Measurements from ENCODE around the gene CCRL2.
"Not testable (repeated sequence)": the region's sequence is repeated elsewhere in the genome, so short reads cannot be mapped to it uniquely, and the experiment has no call there.

The CCRL2 gene

DNA sequence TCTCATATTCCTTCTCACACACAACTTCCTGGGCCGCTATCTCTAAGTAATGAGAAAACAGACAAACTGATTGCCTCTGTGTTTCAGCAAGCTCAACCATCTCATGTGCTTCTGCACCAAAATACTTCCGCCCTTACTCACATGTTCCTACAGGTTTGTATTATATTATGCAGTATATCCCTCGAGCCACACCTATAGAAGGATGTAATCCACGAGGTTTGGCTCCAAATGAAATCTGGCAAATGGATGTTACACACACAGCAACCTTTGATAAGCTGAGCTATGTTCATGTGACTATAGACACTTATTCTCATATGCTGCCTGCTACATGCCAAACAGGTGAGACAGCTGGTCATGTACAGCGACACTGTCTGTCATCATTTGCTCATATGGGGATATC, 22.6 kb downstream of the CCRL2 start:
- TF ChIP-seq, protein P1, sequence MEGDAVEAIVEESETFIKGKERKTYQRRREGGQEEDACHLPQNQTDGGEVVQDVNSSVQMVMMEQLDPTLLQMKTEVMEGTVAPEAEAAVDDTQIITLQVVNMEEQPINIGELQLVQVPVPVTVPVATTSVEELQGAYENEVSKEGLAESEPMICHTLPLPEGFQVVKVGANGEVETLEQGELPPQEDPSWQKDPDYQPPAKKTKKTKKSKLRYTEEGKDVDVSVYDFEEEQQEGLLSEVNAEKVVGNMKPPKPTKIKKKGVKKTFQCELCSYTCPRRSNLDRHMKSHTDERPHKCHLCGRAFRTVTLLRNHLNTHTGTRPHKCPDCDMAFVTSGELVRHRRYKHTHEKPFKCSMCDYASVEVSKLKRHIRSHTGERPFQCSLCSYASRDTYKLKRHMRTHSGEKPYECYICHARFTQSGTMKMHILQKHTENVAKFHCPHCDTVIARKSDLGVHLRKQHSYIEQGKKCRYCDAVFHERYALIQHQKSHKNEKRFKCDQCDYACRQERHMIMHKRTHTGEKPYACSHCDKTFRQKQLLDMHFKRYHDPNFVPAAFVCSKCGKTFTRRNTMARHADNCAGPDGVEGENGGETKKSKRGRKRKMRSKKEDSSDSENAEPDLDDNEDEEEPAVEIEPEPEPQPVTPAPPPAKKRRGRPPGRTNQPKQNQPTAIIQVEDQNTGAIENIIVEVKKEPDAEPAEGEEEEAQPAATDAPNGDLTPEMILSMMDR (conservative IDR thresholded peaks at IDR 0.05; ENCODE audit: low read depth, low read length) = no peak
- no peak for DNase-seq (ENCODE audit: low read depth)
- H3K4me3 ChIP-seq (ENCODE audit: low read depth, low read length) = no peak overlapping the region

DNA sequence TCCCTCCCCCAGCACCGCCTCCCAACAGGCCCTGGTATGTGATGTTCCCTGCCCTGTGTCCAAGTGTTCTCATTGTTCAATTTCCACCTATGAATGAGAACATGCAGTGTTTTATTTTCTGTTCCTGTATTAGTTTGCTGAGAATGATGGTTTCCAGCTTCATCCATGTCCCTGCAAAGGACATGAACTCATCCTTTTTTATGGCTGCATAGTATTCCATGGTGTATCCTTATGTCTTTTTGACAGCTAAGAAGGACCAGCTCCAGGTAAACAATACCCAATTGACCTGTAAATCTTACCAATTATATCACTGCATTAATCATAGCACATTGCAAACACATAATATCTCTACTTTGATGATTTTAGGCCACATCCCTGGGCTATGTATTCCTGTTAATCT, 23.8 kb downstream of the CCRL2 start:
- not testable (repeated sequence) for DNase-seq (ENCODE audit: low read depth)

DNA sequence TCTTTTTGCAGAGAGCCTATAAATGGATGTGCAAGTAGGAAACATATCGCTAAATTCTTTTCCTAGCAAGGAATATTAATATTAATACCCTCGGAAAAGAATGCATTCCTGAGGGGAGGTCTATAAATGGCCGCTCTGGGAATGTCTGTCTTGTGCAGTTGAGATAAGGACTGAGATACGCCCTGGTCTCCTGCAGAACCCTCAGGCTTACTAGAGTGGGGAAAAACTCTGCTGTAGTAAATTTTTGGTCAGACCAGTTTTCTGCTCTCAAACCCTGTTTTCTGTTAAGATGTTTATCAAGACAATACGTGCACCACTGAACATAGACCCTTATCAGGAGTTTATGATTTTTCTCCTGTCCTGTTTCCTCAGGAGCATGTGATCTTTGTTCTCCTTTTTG, 24.8 kb downstream of the CCRL2 start:
- not testable (repeated sequence) for H3K4me3 ChIP-seq (ENCODE audit: low read depth, low read length); DNase-seq (ENCODE audit: low read depth)

More for the DNA sequence above, 23.8 kb downstream of the CCRL2 start:
- not testable (repeated sequence) for H3K4me3 ChIP-seq (ENCODE audit: low read depth, low read length)

DNA sequence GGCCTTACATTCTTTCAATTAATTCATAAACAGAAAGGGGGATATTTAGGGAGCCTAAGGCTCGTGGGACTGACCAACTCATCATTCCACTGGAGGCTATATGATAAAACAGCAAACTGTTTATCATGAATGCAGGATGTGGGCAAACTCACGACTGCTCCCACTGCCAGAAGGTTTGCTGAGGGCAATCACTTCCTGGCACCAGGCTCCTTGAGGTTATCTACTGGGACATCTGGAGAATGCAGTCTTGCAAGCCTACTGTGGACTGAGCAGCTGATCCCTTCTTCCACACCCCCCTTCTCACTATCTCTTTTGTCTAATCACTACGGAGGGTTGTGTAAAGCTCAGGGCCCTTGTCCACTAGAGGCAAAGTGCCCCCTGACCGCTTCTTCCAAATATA, 26.1 kb downstream of the CCRL2 start:
- not testable (repeated sequence) for H3K4me3 ChIP-seq (ENCODE audit: low read depth, low read length); DNase-seq (ENCODE audit: low read depth)

DNA sequence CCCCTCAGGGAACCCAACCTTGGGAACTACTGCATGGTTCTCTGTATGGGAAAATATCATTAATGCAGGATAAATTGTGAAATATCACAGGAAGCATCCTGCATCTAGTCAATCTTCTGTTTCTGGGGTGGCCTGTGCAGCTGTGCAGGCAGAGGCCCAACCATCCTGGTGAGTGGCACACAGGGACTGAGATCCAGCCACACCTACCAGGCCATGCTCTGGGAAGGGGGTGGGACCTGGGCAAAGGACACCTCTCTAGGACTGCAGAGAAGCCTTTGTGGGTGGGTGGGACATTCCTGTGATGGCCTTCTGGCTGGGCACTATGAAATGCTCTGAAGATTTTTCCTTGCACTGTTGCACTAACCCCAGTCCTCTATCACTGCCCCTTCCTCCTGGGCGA, 26.8 kb downstream of the CCRL2 start:
- DNase-seq (ENCODE audit: low read depth) = no peak

DNA sequence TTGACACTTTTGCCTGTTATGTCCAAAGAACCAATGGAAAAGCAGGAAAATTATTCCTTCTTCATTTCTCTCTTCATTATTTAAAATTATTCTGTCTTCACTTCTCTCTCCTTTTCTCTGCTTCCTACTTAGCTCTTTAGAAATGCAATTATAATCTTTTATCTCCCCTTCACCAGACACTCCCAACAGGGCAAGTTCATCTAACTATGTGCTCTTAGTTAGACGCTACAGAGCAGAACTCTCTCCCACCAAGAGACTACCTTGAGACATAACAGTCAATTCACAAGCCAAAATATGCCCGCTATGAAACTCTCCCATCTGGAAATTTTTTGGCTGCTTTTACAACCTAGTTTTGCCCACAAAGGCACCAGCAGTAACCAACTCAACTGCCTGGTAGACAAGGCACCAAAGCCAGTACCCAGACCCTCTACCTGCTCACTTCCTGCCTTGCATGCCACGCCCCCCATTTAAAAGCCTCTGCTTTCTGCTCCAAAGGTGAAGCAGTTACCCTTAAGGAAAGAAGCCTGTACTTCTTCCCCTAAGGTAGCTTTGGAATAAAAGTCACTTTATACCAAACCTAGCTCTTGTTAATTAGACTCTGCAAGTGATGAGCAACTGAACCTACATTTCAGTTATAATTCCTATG, 28.1 kb downstream of the CCRL2 start:
- TF ChIP-seq, protein P1 (conservative IDR thresholded peaks at IDR 0.05; ENCODE audit: low read depth, low read length) = no peak
- H3K4me3 ChIP-seq (ENCODE audit: low read depth, low read length) = no peak overlapping the region

More for the DNA sequence above, 26.8 kb downstream of the CCRL2 start:
- TF ChIP-seq, protein P1 (conservative IDR thresholded peaks at IDR 0.05; ENCODE audit: low read depth, low read length) = no peak
- H3K4me3 ChIP-seq (ENCODE audit: low read depth, low read length) = no peak overlapping the region

DNA sequence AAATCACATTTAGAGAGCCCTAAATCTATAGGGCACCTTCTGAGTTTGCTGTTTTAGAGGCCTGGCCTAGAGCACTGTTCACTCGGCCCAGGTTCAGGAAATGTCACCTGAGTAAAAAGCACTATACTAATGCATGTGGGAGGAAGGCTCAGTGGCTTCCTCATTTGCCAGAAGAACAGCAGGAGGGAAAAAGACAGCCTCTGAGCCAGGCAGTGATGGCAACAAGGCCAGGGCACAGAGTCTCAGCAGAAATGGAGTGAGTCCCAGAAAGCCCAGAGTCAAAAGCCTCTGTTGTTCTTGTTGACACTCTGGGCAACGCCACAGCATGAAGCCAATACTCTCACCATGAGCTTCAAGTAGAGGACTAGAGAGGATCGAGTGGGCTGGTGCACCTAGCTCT, 31.8 kb downstream of the CCRL2 start:
- TF ChIP-seq, protein P1 (conservative IDR thresholded peaks at IDR 0.05; ENCODE audit: low read depth, low read length) = no peak
- no peak for DNase-seq (ENCODE audit: low read depth)
- H3K4me3 ChIP-seq (ENCODE audit: low read depth, low read length) = no peak overlapping the region

More for the DNA sequence above, 28.1 kb downstream of the CCRL2 start:
- no peak for DNase-seq (ENCODE audit: low read depth)

DNA sequence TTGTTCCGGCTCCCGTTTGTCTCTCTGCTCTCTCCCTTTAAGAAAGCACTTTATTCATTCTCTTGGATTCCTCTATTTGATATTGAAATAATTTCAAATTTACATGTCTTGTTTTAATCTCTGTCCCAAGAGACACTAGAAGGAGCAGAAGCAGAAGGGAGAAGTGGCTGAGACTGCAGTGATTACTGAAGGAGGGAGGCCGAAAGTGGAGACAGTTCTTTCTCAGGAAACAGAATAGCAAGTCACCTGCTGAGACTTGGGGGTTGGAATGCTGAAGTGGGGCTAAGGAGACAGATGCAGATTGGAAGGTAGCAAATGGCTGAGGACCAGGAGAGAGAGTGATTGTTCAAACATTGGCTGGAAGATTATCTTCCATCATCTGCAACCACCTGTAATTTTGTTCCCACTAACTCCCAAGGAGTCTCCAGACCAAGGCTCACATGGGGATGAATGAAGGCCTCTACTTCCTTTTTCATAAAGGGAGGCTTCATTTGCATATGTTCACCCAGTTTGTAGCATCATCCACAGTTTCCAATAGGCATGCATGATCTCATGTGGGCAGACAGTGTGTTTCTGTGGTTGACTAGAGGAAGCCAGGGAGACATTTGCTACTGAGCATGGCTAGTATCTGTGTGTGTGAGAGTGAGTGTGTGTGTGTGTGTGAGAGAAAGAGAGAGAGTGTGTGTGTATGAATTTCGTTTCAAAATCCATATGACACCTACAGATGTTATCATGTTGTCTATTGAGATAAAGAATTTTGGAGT, 33.7 kb downstream of the CCRL2 start:
- no peak overlapping the region for H3K4me3 ChIP-seq (ENCODE audit: low read depth, low read length)
- TF ChIP-seq, protein P1 (conservative IDR thresholded peaks at IDR 0.05; ENCODE audit: low read depth, low read length) = no peak
- DNase-seq (ENCODE audit: low read depth) = no peak
